Activated naive CD4-positive, alpha-beta T cell treated with anti-CD3 and anti-CD28 coated beads, Interleukin-2, amount 50 U/mL, for 24 hours (primary cell): ENCODE data around the gene MYPOP.

Experiments used
- H3K27ac Mint-ChIP-seq: one replicate; pipeline ENCODE4 v1.8.0; 2021; ENCODE audit warnings: mild to moderate bottlenecking, mixed read lengths
- H3K27me3 Mint-ChIP-seq: one replicate; pipeline ENCODE4 v1.8.0; 2021; ENCODE audit warnings: mixed read lengths
- H3K36me3 Mint-ChIP-seq: one replicate; pipeline ENCODE4 v1.8.0; 2021; ENCODE audit warnings: mixed read lengths
- H3K4me1 Mint-ChIP-seq: one replicate; pipeline ENCODE4 v1.8.0; 2021; ENCODE audit warnings: mixed read lengths
- H3K4me3 Mint-ChIP-seq: one replicate; pipeline ENCODE4 v1.8.0; 2021; ENCODE audit warnings: mild to moderate bottlenecking, mixed read lengths
- H3K9me3 Mint-ChIP-seq: one replicate; pipeline ENCODE4 v1.8.0; 2021; ENCODE audit warnings: mixed read lengths

Gene MYPOP

GRCh38 chr19:45863335-45863839 is 39.0 kb downstream of the MYPOP start:
- Mint-ChIP-seq H3K27ac (peak overlapping the region; percentile 94), H3K27me3 (peaks cover 13% of the 10 kb centered on the region), H3K9me3 (no peaks in the 10 kb centered on the region), H3K36me3 (peaks cover 2% of the 10 kb centered on the region), H3K4me1 (peaks cover 29% of the 10 kb centered on the region), H3K4me3 (peak overlapping the region; percentile 94)

- peaks cover 34% of the 10 kb centered on the region for H3K4me1 Mint-ChIP-seq
- H3K27ac Mint-ChIP-seq = peak within 1 kb of the TSS; percentile 94
- H3K27me3 Mint-ChIP-seq = peaks cover 13% of the 10 kb centered on the region
- peak within 1 kb of the TSS; percentile 94 for H3K4me3 Mint-ChIP-seq
- peaks cover 2% of the 10 kb centered on the region for H3K36me3 Mint-ChIP-seq
- H3K9me3 Mint-ChIP-seq = no peaks in the 10 kb centered on the region
These were observed 39.7 kb downstream of the MYPOP start, which contains the start of gene SYMPK for GRCh38 chr19:45862564-45863334. Gene SYMPK, minus strand, starts transcription at chr19:45863147. Its CDS starts 8,652 bp downstream, at chr19:45854495.

DNA sequence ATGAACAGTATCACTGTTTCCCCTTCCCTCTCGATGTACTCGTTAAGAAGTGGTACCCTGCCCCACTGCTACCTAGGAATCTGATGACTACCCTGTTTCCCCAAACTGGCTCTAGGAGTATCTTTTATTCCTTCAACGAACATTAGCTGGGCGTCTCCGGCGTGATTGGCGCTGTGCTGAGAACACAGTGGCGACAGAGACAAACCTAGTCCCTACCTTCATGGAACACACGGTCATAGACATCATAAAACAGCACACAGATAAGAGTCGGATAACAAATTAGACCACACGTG is 40.2 kb downstream of the MYPOP start:
- Mint-ChIP-seq H3K27me3 (peaks cover 13% of the 10 kb centered on the region), H3K4me1 (peaks cover 34% of the 10 kb centered on the region), H3K27ac (peak overlapping the region; percentile 94), H3K4me3 (peak overlapping the region; percentile 94), H3K9me3 (no peaks in the 10 kb centered on the region), H3K36me3 (peaks cover 2% of the 10 kb centered on the region)

- H3K9me3 Mint-ChIP-seq = no peaks in the 10 kb centered on the region
- H3K27ac Mint-ChIP-seq = no peak overlapping the region
- H3K36me3 Mint-ChIP-seq = peaks cover 2% of the 10 kb centered on the region
- peaks cover 38% of the 10 kb centered on the region for H3K4me1 Mint-ChIP-seq
- peaks cover 13% of the 10 kb centered on the region for H3K27me3 Mint-ChIP-seq
- peak overlapping the region; percentile 66 for H3K4me3 Mint-ChIP-seq
These were observed 41.8 kb downstream of the MYPOP start for GRCh38 chr19:45860359-45861259.

DNA sequence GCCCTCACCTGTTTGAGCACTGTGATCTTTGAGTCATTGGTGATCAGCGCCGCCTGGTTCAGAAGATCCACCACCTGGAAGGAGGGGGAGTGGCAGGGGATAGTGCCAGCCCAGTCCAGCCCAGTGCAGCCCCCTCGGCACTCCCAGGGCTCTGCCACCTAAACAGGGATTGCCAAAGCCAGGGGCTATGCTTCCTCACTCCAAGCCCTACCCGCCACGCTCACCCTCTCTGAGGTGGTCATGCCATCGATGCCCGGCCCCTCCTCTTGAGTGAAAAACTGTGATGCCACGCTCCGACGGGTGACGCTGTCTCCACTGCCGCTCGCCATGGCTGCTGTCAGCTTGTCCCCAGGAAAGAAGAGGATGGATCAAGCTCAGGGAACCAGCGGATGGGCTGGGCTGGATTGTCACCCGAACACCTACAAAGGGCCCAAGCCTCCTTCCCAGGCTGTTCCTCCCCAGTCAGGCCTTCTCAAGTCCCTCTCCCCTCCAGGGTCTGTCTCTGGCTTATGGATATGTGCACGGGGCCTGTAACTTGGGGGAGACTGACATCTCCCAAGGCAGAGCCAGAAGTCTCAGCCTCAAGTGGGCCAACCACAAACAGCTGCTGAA is 48.1 kb downstream of the MYPOP start:
- Mint-ChIP-seq H3K4me1 (peaks cover 18% of the 10 kb centered on the region), H3K4me3 (no peak overlapping the region), H3K36me3 (peaks cover 9% of the 10 kb centered on the region)

GRCh38 chr19:45852983-45853382 is 49.4 kb downstream of the MYPOP start:
- Mint-ChIP-seq H3K27ac (no peak overlapping the region), H3K36me3 (peaks cover 9% of the 10 kb centered on the region), H3K4me3 (no peak overlapping the region), H3K27me3 (no peaks in the 10 kb centered on the region), H3K9me3 (no peaks in the 10 kb centered on the region), H3K4me1 (peaks cover 9% of the 10 kb centered on the region)

More for the DNA sequence above, 48.1 kb downstream of the MYPOP start:
- Mint-ChIP-seq H3K27ac (no peak overlapping the region), H3K27me3 (no peaks in the 10 kb centered on the region), H3K9me3 (no peaks in the 10 kb centered on the region)

DNA sequence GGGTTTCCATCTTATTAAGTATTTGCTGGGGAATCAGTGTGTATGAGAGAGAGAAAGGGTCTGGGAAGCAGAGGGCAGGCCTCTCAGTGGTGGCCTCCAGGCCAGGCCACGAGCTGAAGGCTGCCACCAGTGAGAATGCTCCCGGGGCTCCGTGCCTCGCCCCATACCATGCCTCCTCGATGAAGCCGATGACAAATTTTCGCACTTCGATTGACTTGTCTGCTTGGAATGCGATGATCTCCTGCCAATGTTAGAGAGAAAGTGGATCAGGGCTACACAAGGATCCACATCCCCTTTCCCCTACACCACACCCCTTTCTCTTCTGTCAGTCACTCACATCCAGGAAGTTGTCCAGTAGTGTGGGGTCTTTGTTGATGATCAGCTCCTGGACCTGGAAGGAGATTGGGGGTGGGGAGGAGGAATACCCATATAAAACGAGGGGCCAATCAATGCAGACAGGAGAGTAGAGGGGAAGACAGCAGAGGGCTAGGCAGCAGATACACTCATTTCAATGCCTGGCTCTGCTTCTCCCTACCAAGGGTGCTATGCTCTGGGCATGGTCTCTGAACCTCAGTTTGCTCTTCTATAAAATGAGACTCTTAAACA is 50.2 kb downstream of the MYPOP start:
- peaks cover 8% of the 10 kb centered on the region for H3K4me1 Mint-ChIP-seq
- no peak overlapping the region for H3K4me3 Mint-ChIP-seq
- peak overlapping the region; percentile 68 for H3K27ac Mint-ChIP-seq
- H3K36me3 Mint-ChIP-seq = peaks cover 10% of the 10 kb centered on the region
- no peaks in the 10 kb centered on the region for H3K27me3 Mint-ChIP-seq
- no peaks in the 10 kb centered on the region for H3K9me3 Mint-ChIP-seq

GRCh38 chr19:45848922-45849321 is 53.5 kb downstream of the MYPOP start:
- H3K9me3 Mint-ChIP-seq = no peaks in the 10 kb centered on the region
- peaks cover 4% of the 10 kb centered on the region for H3K4me1 Mint-ChIP-seq
- H3K4me3 Mint-ChIP-seq = no peak overlapping the region
- H3K27me3 Mint-ChIP-seq = no peaks in the 10 kb centered on the region
- no peak overlapping the region for H3K27ac Mint-ChIP-seq
- peaks cover 13% of the 10 kb centered on the region for H3K36me3 Mint-ChIP-seq

- Mint-ChIP-seq H3K36me3 (peaks cover 13% of the 10 kb centered on the region), H3K27me3 (no peaks in the 10 kb centered on the region), H3K4me3 (no peak overlapping the region), H3K4me1 (peaks cover 4% of the 10 kb centered on the region), H3K9me3 (no peaks in the 10 kb centered on the region), H3K27ac (no peak overlapping the region)
These were observed 54.8 kb downstream of the MYPOP start for GRCh38 chr19:45847663-45848062.

- Mint-ChIP-seq H3K27ac (no peak overlapping the region), H3K4me3 (no peak overlapping the region), H3K4me1 (peaks cover 4% of the 10 kb centered on the region), H3K27me3 (no peaks in the 10 kb centered on the region), H3K36me3 (peaks cover 16% of the 10 kb centered on the region), H3K9me3 (no peaks in the 10 kb centered on the region)
These were observed 60.2 kb downstream of the MYPOP start for GRCh38 chr19:45842198-45842597.
